GM18511 (cell line): Measurements from ENCODE around the gene TRIM67.

Source experiments
- ATAC-seq: cut with Tn5 transposase; IDR thresholded peaks from one replicate; pipeline ENCODE4 v1.9.1; 2021; ENCODE audit warnings: mild to moderate bottlenecking, moderate library complexity; ENCODE audit not compliant: unreplicated experiment

The TRIM67 gene

GRCh38 chr1:231231511-231231910, 69.7 kb downstream of the TRIM67 start:
- ATAC-seq, result no peak

- peak; percentile 87 for ATAC-seq
Observed at GRCh38 chr1:231232870-231233734, 71.2 kb downstream of the TRIM67 start.

GRCh38 chr1:231233735-231234417, 72.0 kb downstream of the TRIM67 start:
- no peak for ATAC-seq

- ATAC-seq, result no peak
Observed at GRCh38 chr1:231234506-231234905, 72.6 kb downstream of the TRIM67 start.

GRCh38 chr1:231235526-231236207, 73.8 kb downstream of the TRIM67 start:
- no peak for ATAC-seq

GRCh38 chr1:231236208-231236591, 74.3 kb downstream of the TRIM67 start:
- ATAC-seq, result no peak

GRCh38 chr1:231236938-231237337, 75.1 kb downstream of the TRIM67 start:
- no peak for ATAC-seq

- ATAC-seq, result no peak
Observed at GRCh38 chr1:231238298-231238697, 76.4 kb downstream of the TRIM67 start.

- ATAC-seq, result no peak
Observed at GRCh38 chr1:231240531-231240882, 78.6 kb downstream of the TRIM67 start.

GRCh38 chr1:231240883-231241735, 79.3 kb downstream of the TRIM67 start, which contains the start of gene GNPAT:
GNPAT (plus strand) TSS chr1:231241212; CDS start chr1:231241379, 167 bp downstream.
- peak; percentile 96 for ATAC-seq

- peak; percentile 26 for ATAC-seq
Observed at GRCh38 chr1:231241750-231242149, 79.9 kb downstream of the TRIM67 start.

GRCh38 chr1:231242516-231243198, 80.8 kb downstream of the TRIM67 start:
- ATAC-seq, result no peak

- ATAC-seq, result no peak
Observed at GRCh38 chr1:231248778-231249177, 86.9 kb downstream of the TRIM67 start.

GRCh38 chr1:231252336-231252735, 90.5 kb downstream of the TRIM67 start:
- no peak for ATAC-seq

GRCh38 chr1:231260351-231260750, 98.5 kb downstream of the TRIM67 start:
- ATAC-seq, result no peak

GRCh38 chr1:231264642-231265041, 102.8 kb downstream of the TRIM67 start:
- no peak for ATAC-seq

GRCh38 chr1:231265379-231265778, 103.5 kb downstream of the TRIM67 start:
- no peak for ATAC-seq

- ATAC-seq, result no peak
Observed at GRCh38 chr1:231266811-231267322, 105.0 kb downstream of the TRIM67 start.
